HCT116 (cell line): Measurements from ENCODE around the gene NR2F2. TPM values are rescaled to one million over a fixed set of nuclear protein-coding genes. Genes with fewer than 3 reads are reported as not detected.

Experiments used
- ATAC-seq: fragments of 200-7000 bp; cut with Tn5 transposase; 2 replicates; pipeline ENCODE4 v1.9.1; 2020; ENCODE audit warnings: mild to moderate bottlenecking, moderate library complexity
- BruUV-seq: library from RNA; stranded (reverse); fragments of 400-500 nt; replicated peaks from 2 replicates; lab custom pipeline; 2021; lab: Mats Ljungman, UMichigan
- CTCF ChIA-PET: fragments of 300-600 bp; sonication (Branson Sonifier 250); formaldehyde crosslinking; loops from one replicate; lab custom pipeline; 2021; ENCODE audit warnings: antibody characterized with exemption; lab: Charles Lee
- POLR2A ChIA-PET: fragments of 300-600, 350-600 bp; sonication (Branson Sonifier 250); formaldehyde crosslinking; loops from one replicate; lab custom pipeline; 2021; ENCODE audit warnings: antibody characterized with exemption; lab: Charles Lee
- RAD21 ChIA-PET, 2 experiments: fragments of 300-600 bp; sonication (Branson Sonifier 250); formaldehyde crosslinking; loops; one replicate each; lab custom pipeline; 2023; ENCODE audit warnings: low total read pairs in 2 of 2; ENCODE audit not compliant: uncharacterized antibody in 2 of 2, unreplicated experiment in 2 of 2, low non-redundant PET in 1 of 2; lab: Charles Lee
- DNase-seq: peaks from one replicate; pipeline ENCODE4 v3.0.0-alpha.2; 2010; ENCODE audit warnings: low read depth, low spot score
- H2AFZ ChIP-seq: fragments of 200-600 bp; shearing (Covaris generic), sonication (generic); 2 replicates; pipeline ENCODE4 v1.6.1; 2017; ENCODE audit warnings: low read depth, mixed run types, mixed read lengths, antibody characterized with exemption, low read length; ENCODE audit not compliant: poor library complexity, severe bottlenecking
- H3K27ac ChIP-seq: 2 replicates; pipeline ENCODE4 v1.5.1; 2012; ENCODE audit warnings: low read depth, low read length
- H3K27me3 ChIP-seq: fragments of 200-600 bp; sonication (generic); 2 replicates; pipeline ENCODE4 v1.6.1; 2016; ENCODE audit warnings: mixed run types, low read length, mixed read lengths; ENCODE audit not compliant: insufficient read depth
- H3K36me3 ChIP-seq, 2 experiments: fragments of 200-500 bp in 1 of 2; fragments of 200-600 bp in 1 of 2; sonication (Bioruptor generic) in 1 of 2; sonication (generic) in 1 of 2; 2 replicates each; pipeline versions ENCODE4 v1.5.1 to v1.6.1; 2014 to 2016; ENCODE audit warnings: low read length in 2 of 2, inconsistent platforms in 1 of 2, mixed read lengths in 1 of 2, mixed run types in 1 of 2; ENCODE audit not compliant: insufficient read depth in 2 of 2, control insufficient read depth in 1 of 2
- H3K4me1 ChIP-seq, 2 experiments: fragments of 200-600 bp in 1 of 2; sonication (generic) in 1 of 2; 2 replicates each; pipeline versions ENCODE4 v1.5.1 to v1.6.1; 2012 to 2017; ENCODE audit warnings: low read length in 2 of 2, inconsistent platforms in 1 of 2, mild to moderate bottlenecking in 1 of 2, mixed read lengths in 1 of 2, mixed run types in 1 of 2, moderate library complexity in 1 of 2; ENCODE audit not compliant: insufficient read depth in 2 of 2, control insufficient read depth in 1 of 2
- H3K4me2 ChIP-seq: fragments of 200-600 bp; sonication (generic); 2 replicates; pipeline ENCODE4 v1.6.1; 2017; ENCODE audit warnings: mixed run types, low read length, mixed read lengths
- H3K4me3 ChIP-seq, 2 experiments: fragments of 200-600 bp in 1 of 2; sonication (generic) in 1 of 2; replicated peaks in 1 of 2; 2 replicates each; pipeline ENCODE4 v1.5.1; 2011 to 2016; ENCODE audit warnings: low read length in 2 of 2, control low read depth in 1 of 2, low read depth in 1 of 2, mild to moderate bottlenecking in 1 of 2, mixed read lengths in 1 of 2, mixed run types in 1 of 2
- H3K79me2 ChIP-seq: fragments of 200-600 bp; sonication (generic); 2 replicates; pipeline ENCODE4 v1.6.1; 2017; ENCODE audit warnings: mild to moderate bottlenecking, mixed run types, low read length, moderate library complexity, mixed read lengths; ENCODE audit not compliant: insufficient read depth
- H3K9ac ChIP-seq: fragments of 200-600 bp; sonication (generic); 2 replicates; pipeline ENCODE4 v1.6.1; 2016; ENCODE audit warnings: low read length, mixed read lengths
- H3K9me2 ChIP-seq: fragments of 200-600 bp; sonication (generic), shearing (Covaris generic); 2 replicates; pipeline ENCODE4 v1.6.1; 2017; ENCODE audit warnings: mixed run types, mild to moderate bottlenecking, moderate library complexity; ENCODE audit not compliant: insufficient read depth
- H3K9me3 ChIP-seq, 2 experiments: fragments of 200-500 bp in 1 of 2; fragments of 200-600 bp in 1 of 2; sonication (Bioruptor generic) in 1 of 2; sonication (generic) in 1 of 2; 2 replicates each; pipeline ENCODE4 v1.6.1; 2014 to 2017; ENCODE audit warnings: low read length in 2 of 2, mixed read lengths in 2 of 2, inconsistent platforms in 1 of 2, low read depth in 1 of 2, mild to moderate bottlenecking in 1 of 2, mixed run types in 1 of 2, moderate library complexity in 1 of 2; ENCODE audit not compliant: control insufficient read depth in 1 of 2, insufficient read depth in 1 of 2
- H4K20me1 ChIP-seq: fragments of 200-600 bp; sonication (generic), shearing (Covaris generic); 2 replicates; pipeline ENCODE4 v1.6.1; 2017; ENCODE audit warnings: mixed run types, mild to moderate bottlenecking, moderate library complexity; ENCODE audit not compliant: insufficient read depth
- ATF3 ChIP-seq: IDR thresholded peaks from 2 replicates; pipeline ENCODE4 v1.6.1; 2012
- CBX3 ChIP-seq: IDR thresholded peaks from 2 replicates; pipeline ENCODE4 v1.6.1; 2012; ENCODE audit warnings: low read depth
- CEBPB ChIP-seq: IDR thresholded peaks from 2 replicates; pipeline ENCODE4 v1.6.1; 2012; ENCODE audit warnings: low read depth
- CTCF ChIP-seq, 3 experiments: fragments of 200-600 bp in 1 of 3; sonication (generic) in 1 of 3; IDR thresholded peaks in 2 of 3; conservative IDR thresholded peaks in 1 of 3; 2 replicates each; pipeline ENCODE4 v1.5.1; 2012 to 2017; ENCODE audit warnings: low read depth in 2 of 3, low read length in 2 of 3, antibody characterized with exemption in 1 of 3, borderline replicate concordance in 1 of 3, control low read depth in 1 of 3, mild to moderate bottlenecking in 1 of 3, mixed read lengths in 1 of 3, mixed run types in 1 of 3, moderate library complexity in 1 of 3; ENCODE audit not compliant: insufficient read depth in 1 of 3
- EGR1 ChIP-seq: IDR thresholded peaks from 2 replicates; pipeline ENCODE4 v1.6.1; 2012; ENCODE audit warnings: low read depth
- MAX ChIP-seq: IDR thresholded peaks from 2 replicates; pipeline ENCODE4 v1.6.1; 2012
- POLR2A ChIP-seq: IDR thresholded peaks from 2 replicates; pipeline ENCODE4 v1.7.0; 2011; ENCODE audit warnings: borderline replicate concordance; ENCODE audit not compliant: insufficient read depth, insufficient read length; ENCODE audit errors: extremely low read depth
- POLR2AphosphoS5 ChIP-seq: IDR thresholded peaks from 2 replicates; pipeline ENCODE4 v1.6.1; 2011; ENCODE audit warnings: mild to moderate bottlenecking, low read depth, low read length, moderate library complexity
- SP1 ChIP-seq: IDR thresholded peaks from 2 replicates; pipeline ENCODE4 v1.6.1; 2012; ENCODE audit warnings: low read depth
- SRF ChIP-seq: IDR thresholded peaks from 2 replicates; pipeline ENCODE4 v1.6.1; 2012; ENCODE audit warnings: low read depth
- TCF7L2 ChIP-seq: IDR thresholded peaks from 2 replicates; pipeline ENCODE4 v1.7.0; 2011; ENCODE audit warnings: borderline replicate concordance, inconsistent platforms; ENCODE audit not compliant: insufficient read depth, insufficient read length; ENCODE audit errors: extremely low read depth
- intact Hi-C: fragments of 100-400 bp; cut with micrococcal nuclease; formaldehyde crosslinking; loops from 2 replicates; pipeline ENCODE4 v1.10.0; 2022
- total RNA-seq: library from RNA; stranded (reverse); gene quantifications from one replicate; pipeline ENCODE4 v1.2.1, GENCODE V29; 2021; ENCODE audit not compliant: unreplicated experiment

The NR2F2 gene
- total RNA-seq, 1 experiment from 2014 or later = 61.4 TPM

DNA sequence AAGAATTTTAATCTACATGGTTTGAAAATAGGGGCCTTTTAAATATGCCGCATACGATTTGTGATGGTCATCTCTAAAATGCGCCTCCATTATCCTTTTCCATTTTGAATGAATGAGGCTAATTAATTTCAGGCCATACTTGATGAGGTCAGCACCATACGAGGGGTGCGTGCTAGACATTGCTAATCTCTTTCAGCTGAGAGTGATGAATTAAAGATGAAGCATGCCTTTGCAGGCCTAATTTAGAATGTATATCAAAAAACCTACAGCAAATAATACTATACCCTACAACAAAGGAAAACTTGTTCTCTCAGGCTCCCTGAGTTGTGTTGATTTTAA lies 18.6 kb upstream of the NR2F2 start:
- ATAC-seq = no peak

More for the DNA sequence above, 18.6 kb upstream of the NR2F2 start:
- Histone ChIP-seq H3K27ac (no peak overlapping the region), H2AFZ (no peak overlapping the region), H3K4me3 (no peak overlapping the region), H3K9me2 (no peaks in the 10 kb centered on the region), H3K4me1 (peaks cover 0 to 15% of the 10 kb centered on the region in 2 experiments; a peak in 2 of 4 replicates), H3K4me2 (no peak overlapping the region), H3K27me3 (no peaks in the 10 kb centered on the region), H3K36me3 (no peaks in the 10 kb centered on the region), H4K20me1 (no peaks in the 10 kb centered on the region), H3K9ac (no peak overlapping the region), H3K79me2 (no peaks in the 10 kb centered on the region), H3K9me3 (no peaks in the 10 kb centered on the region)
- ChIA-PET RAD21 (no interaction called here), CTCF (no interaction called here), POLR2A (no interaction called here)
- no TSS peak for BruUV-seq
- TF ChIP-seq CEBPB = no peak
- TF ChIP-seq SP1 = no peak
- no peak for TF ChIP-seq POLR2A
- no peak for TF ChIP-seq ATF3
- no peak for TF ChIP-seq MAX
- TF ChIP-seq SRF = no peak
- TF ChIP-seq TCF7L2 = no peak
- TF ChIP-seq CBX3 = no peak
- no peak for TF ChIP-seq CTCF (IDR thresholded peaks at IDR 0.05 in 2 of 3, conservative IDR thresholded peaks at IDR 0.05 in 1 of 3; ENCODE audit: borderline replicate concordance in 1 of 3, insufficient read depth in 1 of 3, low read depth in 2 of 3, low read length in 2 of 3)
- TF ChIP-seq POLR2AphosphoS5 = no peak
- TF ChIP-seq EGR1 = no peak
- intact Hi-C loops = no loop called here
- DNase-seq = no peak
